B cell (primary cell): ENCODE data around the gene JMJD1C. TPM values are rescaled to one million over a fixed set of nuclear protein-coding genes. Genes with fewer than 3 reads are reported as not detected.

Experiments used
- ATAC-seq: fragments of 200-7000 bp; cut with Tn5 transposase; one replicate; pipeline ENCODE4 v1.10.0; 2021; ENCODE audit warnings: low read depth, mild to moderate bottlenecking, moderate number of reproducible peaks, moderate library complexity
- CTCF ChIA-PET: fragments of 350-600 bp; sonication (Branson Sonifier 250); formaldehyde crosslinking; loops from one replicate; lab custom pipeline; 2021; ENCODE audit warnings: antibody characterized with exemption, inconsistent platforms; lab: Charles Lee
- POLR2A ChIA-PET: fragments of 350-600 bp; sonication (Branson Sonifier 250); formaldehyde crosslinking; loops from one replicate; lab custom pipeline; 2021; ENCODE audit warnings: antibody characterized with exemption; lab: Charles Lee
- DNase-seq: peaks from one replicate; pipeline ENCODE4 v3.0.0; 2013
- H2AFZ ChIP-seq: 2 replicates; pipeline ENCODE4 v1.6.1; 2012; ENCODE audit warnings: mild to moderate bottlenecking, low read depth, low read length; ENCODE audit not compliant: insufficient read depth, poor library complexity, severe bottlenecking
- H3K27ac ChIP-seq, 2 donors: 1 replicate in 1 of 2; 2 replicates in 1 of 2; pipeline ENCODE4 v1.5.1; 2012 to 2013; ENCODE audit warnings: low read length in 2 of 2, mild to moderate bottlenecking in 2 of 2, moderate library complexity in 1 of 2
- H3K27me3 ChIP-seq, 4 experiments: fragments of 200-600 bp in 1 of 4; sonication (generic) in 1 of 4; replicated peaks in 1 of 4; 1 replicate in 2 of 4; 2 replicates in 2 of 4; pipeline versions ENCODE4 v1.6.1 to v1.7.0; 2013 to 2016; ENCODE audit warnings: low read length in 3 of 4, mild to moderate bottlenecking in 2 of 4, mixed read lengths in 1 of 4, moderate library complexity in 1 of 4; ENCODE audit not compliant: insufficient read depth in 4 of 4, control insufficient read depth in 3 of 4; ENCODE audit errors: control extremely low read depth in 1 of 4
- H3K36me3 ChIP-seq, 2 experiments: replicated peaks in 1 of 2; 1 replicate in 1 of 2; 2 replicates in 1 of 2; pipeline versions ENCODE4 v1.6.1 to v1.7.1; 2013; ENCODE audit warnings: low read length in 1 of 2; ENCODE audit not compliant: insufficient read depth in 2 of 2, control insufficient read depth in 1 of 2; ENCODE audit errors: control extremely low read depth in 1 of 2, extremely low read depth in 1 of 2
- H3K4me1 ChIP-seq, 2 donors: fragments of 200-600 bp in 1 of 2; sonication (generic) in 1 of 2; 1 replicate in 1 of 2; 2 replicates in 1 of 2; pipeline versions ENCODE4 v1.5.1 to v1.6.1; 2013 to 2017; ENCODE audit warnings: low read length in 2 of 2; ENCODE audit not compliant: control insufficient read depth in 2 of 2, insufficient read depth in 2 of 2
- H3K4me2 ChIP-seq: replicated peaks from 2 replicates; pipeline ENCODE3; 2012; ENCODE audit warnings: mild to moderate bottlenecking, low read depth, low read length; ENCODE audit not compliant: poor library complexity, severe bottlenecking
- H3K4me3 ChIP-seq, 5 experiments: fragments of 200-600 bp in 1 of 5; sonication (generic) in 1 of 5; 1 replicate in 3 of 5; 2 replicates in 2 of 5; pipeline versions ENCODE4 v1.5.1 to v1.7.0; 2011 to 2016; ENCODE audit warnings: low read length in 4 of 5, mild to moderate bottlenecking in 4 of 5, low read depth in 2 of 5, control low read depth in 1 of 5, moderate library complexity in 1 of 5; ENCODE audit not compliant: insufficient read depth in 1 of 5; ENCODE audit errors: control extremely low read depth in 1 of 5, extremely low read depth in 1 of 5
- H3K79me2 ChIP-seq: fragments of 200-600 bp; sonication (generic); one replicate; pipeline ENCODE4 v1.6.0; 2016; ENCODE audit warnings: low read length; ENCODE audit not compliant: control insufficient read depth, insufficient read depth
- H3K9ac ChIP-seq: fragments of 200-600 bp; sonication (generic); 2 replicates; pipeline ENCODE4 v1.6.1; 2017; ENCODE audit warnings: mild to moderate bottlenecking, low read length, moderate library complexity
- H3K9me3 ChIP-seq, 3 donors: one replicate each; pipeline versions ENCODE4 v1.6.1 to v1.7.1; 2013; ENCODE audit warnings: low read length in 2 of 3; ENCODE audit not compliant: control insufficient read depth in 2 of 3, insufficient read depth in 1 of 3; ENCODE audit errors: control extremely low read depth in 1 of 3
- H4K20me1 ChIP-seq: 2 replicates; pipeline ENCODE4 v1.6.0; 2012; ENCODE audit warnings: mild to moderate bottlenecking, low read length; ENCODE audit not compliant: insufficient read depth, control insufficient read depth, poor library complexity, severe bottlenecking
- H3K27ac Mint-ChIP-seq: one replicate; pipeline ENCODE4 v1.8.0; 2021; ENCODE audit warnings: mixed read lengths
- H3K27me3 Mint-ChIP-seq: one replicate; pipeline ENCODE4 v1.8.0; 2021; ENCODE audit warnings: mixed read lengths
- H3K4me1 Mint-ChIP-seq: one replicate; pipeline ENCODE4 v1.8.0; 2021; ENCODE audit warnings: mixed read lengths
- H3K4me3 Mint-ChIP-seq: one replicate; pipeline ENCODE4 v1.8.0; 2021; ENCODE audit warnings: mixed read lengths
- H3K9me3 Mint-ChIP-seq: one replicate; pipeline ENCODE4 v1.8.0; 2022; ENCODE audit warnings: mixed read lengths; ENCODE audit not compliant: insufficient read depth
- CTCF ChIP-seq: fragments of 200-600 bp; IDR thresholded peaks from one replicate; pipeline ENCODE4 v1.8.0; 2022; ENCODE audit warnings: antibody characterized with exemption, mild to moderate bottlenecking
- EZH2 ChIP-seq: IDR thresholded peaks from 2 replicates; pipeline ENCODE4 v1.6.1; 2012; ENCODE audit warnings: borderline replicate concordance, low read depth, mild to moderate bottlenecking, moderate library complexity, low read length; ENCODE audit not compliant: insufficient read depth, poor library complexity, severe bottlenecking
- WGBS: methylation state at CpG from one replicate; pipeline ENCODE4 v1.1.5; 2013; ENCODE audit warnings: missing lambda C conversion rate; ENCODE audit not compliant: insufficient coverage; 5-methylcytosine and 5-hydroxymethylcytosine counted together
- intact Hi-C: fragments of 100-400 bp; cut with micrococcal nuclease; formaldehyde crosslinking; loops from one replicate; pipeline ENCODE4 v1.10.0; 2022
- polyA plus RNA-seq: library from polyadenylated mRNA; depleted of rRNA; stranded (reverse); fragments of >200 nt; gene quantifications from 2 replicates; pipeline ENCODE4 v1.2.3, GENCODE V29; 2012
- total RNA-seq, 2 donors: library from RNA; stranded (reverse); fragments of 120-200 nt in 1 of 2; gene quantifications; 1 replicate in 1 of 2; 2 replicates in 1 of 2; pipeline versions ENCODE4 v1.2.3 to v1.2.4, GENCODE V29; 2013 to 2022

JMJD1C gene
- total and polyA plus RNA-seq, 2 donors (not counting 1 experiment from before 2014, with no cell fraction given), result 81.8 to 235 TPM

- DNase-seq (peak; percentile 51), ATAC-seq (no peak)
- Histone ChIP-seq H3K27ac (peak overlapping the region; percentile 85 to 94), H4K20me1 (peaks cover 26% of the 10 kb centered on the region), H3K4me2 (peak overlapping the region; percentile 77), H3K9me3 (no peaks in the 10 kb centered on the region), H2AFZ (no peak overlapping the region), H3K27me3 (no peaks in the 10 kb centered on the region), H3K9ac (peak overlapping the region; percentile 82), H3K4me3 (peak overlapping the region; percentile 64 to 100 (median 95)), H3K36me3 (no peaks in the 10 kb centered on the region), H3K4me1 (peaks cover 3 to 12% of the 10 kb centered on the region in 2 donors), H3K79me2 (peaks cover 98% of the 10 kb centered on the region)
- Mint-ChIP-seq H3K4me1 (peaks cover 27% of the 10 kb centered on the region), H3K27ac (peak overlapping the region; percentile 86), H3K4me3 (peak overlapping the region; percentile 100), H3K9me3 (no peaks in the 10 kb centered on the region), H3K27me3 (no peaks in the 10 kb centered on the region)
- WGBS, result 0% methylated on average over 5 of the region's 6 CpGs
- intact Hi-C loops, result loop anchor here (2.0 to 10.0 kb wide), 5 partner anchors 95 to 453 kb away; partner anchors contain the start of genes EGR2 and JMJD1C
- CTCF ChIA-PET, result interaction anchor here (0.6 to 3.0 kb wide), 9 partner anchors 10 to 453 kb away, joined by 3 to 12 read pairs (median 4); no protein-coding TSS in a partner anchor
- TF ChIP-seq CTCF (no peak), EZH2 (no peak)
- POLR2A ChIA-PET, result interaction anchor here (0.6 to 0.7 kb wide), 3 partner anchors 9 to 42 kb away, joined by 3 to 6 read pairs (median 5); no protein-coding TSS in a partner anchor
Observed at GRCh38 chr10:63267414-63268148, 198.2 kb downstream of the JMJD1C start.
